Endothelial cell of umbilical vein (primary cell): ENCODE results near the gene OR9A2.

ENCODE experiments used
- EZH2 ChIP-seq: IDR thresholded peaks from 2 replicates; pipeline ENCODE4 v1.6.1; 2012; ENCODE audit warnings: borderline replicate concordance, low read depth, mild to moderate bottlenecking, moderate library complexity, low read length, inconsistent platforms; ENCODE audit not compliant: severe bottlenecking
- MYC ChIP-seq: IDR thresholded peaks from one replicate; pipeline ENCODE4 v1.6.1; 2011; ENCODE audit warnings: mild to moderate bottlenecking, low read depth, low read length
- POLR2A ChIP-seq: IDR thresholded peaks from 2 replicates; pipeline ENCODE4 v1.6.1; 2012; ENCODE audit warnings: low read depth, mild to moderate bottlenecking, control low read depth, low read length
- POLR2AphosphoS5 ChIP-seq: IDR thresholded peaks from 2 replicates; pipeline ENCODE4 v1.6.1; 2012; ENCODE audit warnings: low read depth, mild to moderate bottlenecking, control low read depth, low read length, moderate library complexity; ENCODE audit not compliant: insufficient read depth
- TF ChIP-seq, protein P1 (sequence below), 2 donors: IDR thresholded peaks; 1 replicate in 1 of 2; 2 replicates in 1 of 2; pipeline ENCODE4 v1.5.1; 2011; ENCODE audit warnings: low read length in 2 of 2, mild to moderate bottlenecking in 2 of 2, moderate library complexity in 2 of 2, control low read depth in 1 of 2, inconsistent platforms in 1 of 2, low read depth in 1 of 2; ENCODE audit not compliant: insufficient read depth in 1 of 2; ENCODE audit errors: extremely low read depth in 1 of 2
- TF ChIP-seq, protein P2 (sequence below): IDR thresholded peaks from 2 replicates; pipeline ENCODE4 v1.6.1; 2011; ENCODE audit not compliant: insufficient read depth, insufficient read length

- TF ChIP-seq POLR2A (no peak), EZH2 (no peak), POLR2AphosphoS5 (no peak), MYC (no peak)
- TF ChIP-seq, protein P1, sequence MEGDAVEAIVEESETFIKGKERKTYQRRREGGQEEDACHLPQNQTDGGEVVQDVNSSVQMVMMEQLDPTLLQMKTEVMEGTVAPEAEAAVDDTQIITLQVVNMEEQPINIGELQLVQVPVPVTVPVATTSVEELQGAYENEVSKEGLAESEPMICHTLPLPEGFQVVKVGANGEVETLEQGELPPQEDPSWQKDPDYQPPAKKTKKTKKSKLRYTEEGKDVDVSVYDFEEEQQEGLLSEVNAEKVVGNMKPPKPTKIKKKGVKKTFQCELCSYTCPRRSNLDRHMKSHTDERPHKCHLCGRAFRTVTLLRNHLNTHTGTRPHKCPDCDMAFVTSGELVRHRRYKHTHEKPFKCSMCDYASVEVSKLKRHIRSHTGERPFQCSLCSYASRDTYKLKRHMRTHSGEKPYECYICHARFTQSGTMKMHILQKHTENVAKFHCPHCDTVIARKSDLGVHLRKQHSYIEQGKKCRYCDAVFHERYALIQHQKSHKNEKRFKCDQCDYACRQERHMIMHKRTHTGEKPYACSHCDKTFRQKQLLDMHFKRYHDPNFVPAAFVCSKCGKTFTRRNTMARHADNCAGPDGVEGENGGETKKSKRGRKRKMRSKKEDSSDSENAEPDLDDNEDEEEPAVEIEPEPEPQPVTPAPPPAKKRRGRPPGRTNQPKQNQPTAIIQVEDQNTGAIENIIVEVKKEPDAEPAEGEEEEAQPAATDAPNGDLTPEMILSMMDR (IDR thresholded peaks at IDR 0.05; ENCODE audit: extremely low read depth in 1 of 2, insufficient read depth in 1 of 2, low read depth in 1 of 2, low read length in 2 of 2): no peak
- TF ChIP-seq, protein P2, sequence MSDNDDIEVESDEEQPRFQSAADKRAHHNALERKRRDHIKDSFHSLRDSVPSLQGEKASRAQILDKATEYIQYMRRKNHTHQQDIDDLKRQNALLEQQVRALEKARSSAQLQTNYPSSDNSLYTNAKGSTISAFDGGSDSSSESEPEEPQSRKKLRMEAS: no peak
Measured at GRCh38 chr7:143002898-143003297, 24.0 kb downstream of the OR9A2 start.
